ENCODE data around the gene AP5Z1.
"Not testable (repeated sequence)": the region's sequence is repeated elsewhere in the genome, so short reads cannot be mapped to it uniquely, and the experiment has no call there.

DNA sequence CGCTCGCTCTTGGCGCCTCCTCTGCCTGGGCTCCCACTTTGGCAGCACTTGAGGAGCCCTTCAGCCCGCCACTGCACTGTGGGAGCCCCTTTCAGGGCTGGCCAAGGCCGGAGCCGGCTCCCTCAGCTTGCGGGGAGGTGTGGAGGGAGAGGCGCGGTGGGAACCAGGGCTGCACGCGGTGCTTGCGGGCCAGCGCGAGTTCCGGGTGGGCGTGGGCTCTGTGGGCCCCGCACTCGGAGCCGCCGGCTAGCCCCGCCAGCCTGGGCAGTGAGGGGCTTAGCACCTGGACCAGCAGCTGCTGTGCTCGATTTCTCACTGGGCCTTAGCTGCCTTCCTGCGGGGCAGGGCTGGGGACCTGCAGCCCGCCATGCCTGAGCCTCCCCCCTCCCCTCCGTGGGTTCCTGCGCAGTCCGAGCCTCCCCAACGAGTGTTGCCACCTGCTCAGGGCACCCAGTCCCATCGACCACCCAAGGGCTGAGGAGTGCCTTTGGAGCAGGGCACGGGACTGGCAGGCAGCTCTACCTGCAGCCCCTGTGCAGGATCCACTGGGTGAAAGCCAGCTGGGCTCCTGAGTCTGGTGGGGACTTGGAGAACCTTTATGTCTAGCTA, 18.1 kb downstream of the AP5Z1 start:
- TF ChIP-seq, protein P1, sequence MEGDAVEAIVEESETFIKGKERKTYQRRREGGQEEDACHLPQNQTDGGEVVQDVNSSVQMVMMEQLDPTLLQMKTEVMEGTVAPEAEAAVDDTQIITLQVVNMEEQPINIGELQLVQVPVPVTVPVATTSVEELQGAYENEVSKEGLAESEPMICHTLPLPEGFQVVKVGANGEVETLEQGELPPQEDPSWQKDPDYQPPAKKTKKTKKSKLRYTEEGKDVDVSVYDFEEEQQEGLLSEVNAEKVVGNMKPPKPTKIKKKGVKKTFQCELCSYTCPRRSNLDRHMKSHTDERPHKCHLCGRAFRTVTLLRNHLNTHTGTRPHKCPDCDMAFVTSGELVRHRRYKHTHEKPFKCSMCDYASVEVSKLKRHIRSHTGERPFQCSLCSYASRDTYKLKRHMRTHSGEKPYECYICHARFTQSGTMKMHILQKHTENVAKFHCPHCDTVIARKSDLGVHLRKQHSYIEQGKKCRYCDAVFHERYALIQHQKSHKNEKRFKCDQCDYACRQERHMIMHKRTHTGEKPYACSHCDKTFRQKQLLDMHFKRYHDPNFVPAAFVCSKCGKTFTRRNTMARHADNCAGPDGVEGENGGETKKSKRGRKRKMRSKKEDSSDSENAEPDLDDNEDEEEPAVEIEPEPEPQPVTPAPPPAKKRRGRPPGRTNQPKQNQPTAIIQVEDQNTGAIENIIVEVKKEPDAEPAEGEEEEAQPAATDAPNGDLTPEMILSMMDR (IDR thresholded peaks at IDR 0.05) = not testable (repeated sequence)
- not testable (repeated sequence) for TF ChIP-seq POLR2A (IDR thresholded peaks at IDR 0.05)

Measured in body of pancreas (tissue), 4 donors.